OCI-LY3 (cell line): ENCODE results near the gene TP63.

ENCODE experiments used
- H2AFZ ChIP-seq: fragments of 200-600, 300-600 bp; shearing (Covaris generic); 2 replicates; pipeline ENCODE4 v1.6.0; 2014; ENCODE audit warnings: antibody characterized with exemption, low read depth, low read length
- H3K27ac ChIP-seq: fragments of 200-600, 300-600 bp; sonication (generic); 2 replicates; pipeline ENCODE4 v1.5.1; 2014; ENCODE audit warnings: mild to moderate bottlenecking, low read length, moderate library complexity, mixed read lengths
- H3K27me3 ChIP-seq: fragments of 200-600, 300-600 bp; sonication (generic); 2 replicates; pipeline ENCODE4 v1.6.1; 2014; ENCODE audit warnings: low read depth, low read length, mixed read lengths
- H3K36me3 ChIP-seq: fragments of 200-600, 300-600 bp; sonication (generic); replicated peaks from 2 replicates; pipeline ENCODE3; 2014; ENCODE audit warnings: low read depth, low read length, mixed read lengths
- H3K4me1 ChIP-seq: fragments of 300-600, 200-600 bp; sonication (generic); 2 replicates; pipeline ENCODE4 v1.6.1; 2014; ENCODE audit warnings: low read length, mixed read lengths
- H3K4me2 ChIP-seq: fragments of 200-600, 300-600 bp; sonication (generic); 2 replicates; pipeline ENCODE4 v1.6.1; 2014; ENCODE audit warnings: low read length, mixed read lengths
- H3K4me3 ChIP-seq: fragments of 300-600, 200-600 bp; sonication (generic); 2 replicates; pipeline ENCODE4 v1.5.1; 2014; ENCODE audit warnings: antibody characterized with exemption, mild to moderate bottlenecking, low read length, moderate library complexity
- H3K79me2 ChIP-seq: fragments of 300-600, 200-600 bp; shearing (Covaris generic); 2 replicates; pipeline ENCODE4 v1.6.1; 2014; ENCODE audit warnings: mild to moderate bottlenecking, low read length, mixed read lengths
- H3K9ac ChIP-seq: fragments of 300-600, 200-600 bp; shearing (Covaris generic); 2 replicates; pipeline ENCODE4 v1.6.0; 2014; ENCODE audit warnings: mild to moderate bottlenecking, low read length, moderate library complexity
- H3K9me3 ChIP-seq: fragments of 200-600, 300-600 bp; shearing (Covaris generic); 2 replicates; pipeline ENCODE4 v1.6.1; 2014; ENCODE audit warnings: low read length, mixed read lengths; ENCODE audit not compliant: insufficient read depth
- H4K20me1 ChIP-seq: fragments of 200-600, 300-600 bp; sonication (generic); 2 replicates; pipeline ENCODE4 v1.6.1; 2016; ENCODE audit warnings: low read length, mixed read lengths; ENCODE audit not compliant: insufficient read depth
- CTCF ChIP-seq: fragments of 200-600, 300-600 bp; sonication (generic); IDR thresholded peaks from 2 replicates; pipeline ENCODE4 v1.5.1; 2014; ENCODE audit warnings: antibody characterized with exemption, low read length, low read depth
- EZH2phosphoT487 ChIP-seq: fragments of 200-600 bp; shearing (Covaris generic); IDR thresholded peaks from 2 replicates; pipeline ENCODE4 v1.6.1; 2018; ENCODE audit warnings: antibody characterized with exemption, mixed run types, low read depth

Gene TP63

GRCh38 chr3:189942948-189943347, 311.8 kb downstream of the TP63 start:
- no peak overlapping the region for H3K9ac ChIP-seq
- no peaks in the 10 kb centered on the region for H4K20me1 ChIP-seq
- no peaks in the 10 kb centered on the region for H3K9me3 ChIP-seq
- H3K79me2 ChIP-seq: no peaks in the 10 kb centered on the region
- no peak overlapping the region for H3K4me3 ChIP-seq
- no peak overlapping the region for H3K27ac ChIP-seq
- TF ChIP-seq EZH2phosphoT487: no peak
- TF ChIP-seq CTCF: no peak
- H2AFZ ChIP-seq: no peak overlapping the region
- no peaks in the 10 kb centered on the region for H3K36me3 ChIP-seq
- H3K27me3 ChIP-seq: no peaks in the 10 kb centered on the region
- H3K4me2 ChIP-seq: no peak overlapping the region
- peaks cover 2% of the 10 kb centered on the region for H3K4me1 ChIP-seq

- TF ChIP-seq CTCF: no peak
- H3K9me3 ChIP-seq: no peaks in the 10 kb centered on the region
- peaks cover 11% of the 10 kb centered on the region for H3K4me1 ChIP-seq
- H3K79me2 ChIP-seq: no peaks in the 10 kb centered on the region
- H4K20me1 ChIP-seq: no peaks in the 10 kb centered on the region
- H3K4me2 ChIP-seq: no peak overlapping the region
- H3K9ac ChIP-seq: no peak overlapping the region
- H3K4me3 ChIP-seq: no peak overlapping the region
- no peaks in the 10 kb centered on the region for H3K27me3 ChIP-seq
- no peaks in the 10 kb centered on the region for H3K36me3 ChIP-seq
- no peak overlapping the region for H2AFZ ChIP-seq
- H3K27ac ChIP-seq: no peak overlapping the region
Observed at GRCh38 chr3:189944285-189945145, 313.3 kb downstream of the TP63 start.

- H3K27ac ChIP-seq: no peak overlapping the region
- TF ChIP-seq EZH2phosphoT487: no peak
- H3K27me3 ChIP-seq: no peaks in the 10 kb centered on the region
- no peak overlapping the region for H3K4me2 ChIP-seq
- no peaks in the 10 kb centered on the region for H3K36me3 ChIP-seq
- no peak overlapping the region for H2AFZ ChIP-seq
- no peaks in the 10 kb centered on the region for H4K20me1 ChIP-seq
- H3K79me2 ChIP-seq: no peaks in the 10 kb centered on the region
- H3K4me1 ChIP-seq: peaks cover 11% of the 10 kb centered on the region
- H3K9ac ChIP-seq: no peak overlapping the region
- no peak overlapping the region for H3K4me3 ChIP-seq
- no peaks in the 10 kb centered on the region for H3K9me3 ChIP-seq
Observed at GRCh38 chr3:189945935-189946709, 314.9 kb downstream of the TP63 start.
